Dendritic cell treated with granulocyte-macrophage colony-stimulating factor and Interleukin-4, amounts not matched to agents 40 ng/mL and 50 ng/mL, for 4 days (primary cell): ENCODE results near the gene IRS2.
"Not testable (repeated sequence)": the region's sequence is repeated elsewhere in the genome, so short reads cannot be mapped to it uniquely, and the experiment has no call there.

ENCODE experiments used
- H3K27ac Mint-ChIP-seq: one replicate; pipeline ENCODE4 v1.8.0; 2022; ENCODE audit warnings: mild to moderate bottlenecking, mixed read lengths
- H3K27me3 Mint-ChIP-seq: one replicate; pipeline ENCODE4 v1.8.0; 2022; ENCODE audit warnings: mild to moderate bottlenecking, mixed read lengths
- H3K36me3 Mint-ChIP-seq: one replicate; pipeline ENCODE4 v1.8.0; 2022; ENCODE audit warnings: low read depth, mixed read lengths
- H3K4me1 Mint-ChIP-seq: one replicate; pipeline ENCODE4 v1.8.0; 2022; ENCODE audit warnings: low read depth, mixed read lengths
- H3K4me3 Mint-ChIP-seq: one replicate; pipeline ENCODE4 v1.8.0; 2022; ENCODE audit warnings: mild to moderate bottlenecking, moderate library complexity, mixed read lengths
- H3K9me3 Mint-ChIP-seq: one replicate; pipeline ENCODE4 v1.8.0; 2022; ENCODE audit warnings: mixed read lengths
- intact Hi-C: fragments of 100-400 bp; cut with micrococcal nuclease; formaldehyde crosslinking; loops from one replicate; pipeline ENCODE4 v1.15.0; 2022

Gene IRS2, protein sequence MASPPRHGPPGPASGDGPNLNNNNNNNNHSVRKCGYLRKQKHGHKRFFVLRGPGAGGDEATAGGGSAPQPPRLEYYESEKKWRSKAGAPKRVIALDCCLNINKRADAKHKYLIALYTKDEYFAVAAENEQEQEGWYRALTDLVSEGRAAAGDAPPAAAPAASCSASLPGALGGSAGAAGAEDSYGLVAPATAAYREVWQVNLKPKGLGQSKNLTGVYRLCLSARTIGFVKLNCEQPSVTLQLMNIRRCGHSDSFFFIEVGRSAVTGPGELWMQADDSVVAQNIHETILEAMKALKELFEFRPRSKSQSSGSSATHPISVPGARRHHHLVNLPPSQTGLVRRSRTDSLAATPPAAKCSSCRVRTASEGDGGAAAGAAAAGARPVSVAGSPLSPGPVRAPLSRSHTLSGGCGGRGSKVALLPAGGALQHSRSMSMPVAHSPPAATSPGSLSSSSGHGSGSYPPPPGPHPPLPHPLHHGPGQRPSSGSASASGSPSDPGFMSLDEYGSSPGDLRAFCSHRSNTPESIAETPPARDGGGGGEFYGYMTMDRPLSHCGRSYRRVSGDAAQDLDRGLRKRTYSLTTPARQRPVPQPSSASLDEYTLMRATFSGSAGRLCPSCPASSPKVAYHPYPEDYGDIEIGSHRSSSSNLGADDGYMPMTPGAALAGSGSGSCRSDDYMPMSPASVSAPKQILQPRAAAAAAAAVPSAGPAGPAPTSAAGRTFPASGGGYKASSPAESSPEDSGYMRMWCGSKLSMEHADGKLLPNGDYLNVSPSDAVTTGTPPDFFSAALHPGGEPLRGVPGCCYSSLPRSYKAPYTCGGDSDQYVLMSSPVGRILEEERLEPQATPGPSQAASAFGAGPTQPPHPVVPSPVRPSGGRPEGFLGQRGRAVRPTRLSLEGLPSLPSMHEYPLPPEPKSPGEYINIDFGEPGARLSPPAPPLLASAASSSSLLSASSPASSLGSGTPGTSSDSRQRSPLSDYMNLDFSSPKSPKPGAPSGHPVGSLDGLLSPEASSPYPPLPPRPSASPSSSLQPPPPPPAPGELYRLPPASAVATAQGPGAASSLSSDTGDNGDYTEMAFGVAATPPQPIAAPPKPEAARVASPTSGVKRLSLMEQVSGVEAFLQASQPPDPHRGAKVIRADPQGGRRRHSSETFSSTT (N-terminal part only)

DNA sequence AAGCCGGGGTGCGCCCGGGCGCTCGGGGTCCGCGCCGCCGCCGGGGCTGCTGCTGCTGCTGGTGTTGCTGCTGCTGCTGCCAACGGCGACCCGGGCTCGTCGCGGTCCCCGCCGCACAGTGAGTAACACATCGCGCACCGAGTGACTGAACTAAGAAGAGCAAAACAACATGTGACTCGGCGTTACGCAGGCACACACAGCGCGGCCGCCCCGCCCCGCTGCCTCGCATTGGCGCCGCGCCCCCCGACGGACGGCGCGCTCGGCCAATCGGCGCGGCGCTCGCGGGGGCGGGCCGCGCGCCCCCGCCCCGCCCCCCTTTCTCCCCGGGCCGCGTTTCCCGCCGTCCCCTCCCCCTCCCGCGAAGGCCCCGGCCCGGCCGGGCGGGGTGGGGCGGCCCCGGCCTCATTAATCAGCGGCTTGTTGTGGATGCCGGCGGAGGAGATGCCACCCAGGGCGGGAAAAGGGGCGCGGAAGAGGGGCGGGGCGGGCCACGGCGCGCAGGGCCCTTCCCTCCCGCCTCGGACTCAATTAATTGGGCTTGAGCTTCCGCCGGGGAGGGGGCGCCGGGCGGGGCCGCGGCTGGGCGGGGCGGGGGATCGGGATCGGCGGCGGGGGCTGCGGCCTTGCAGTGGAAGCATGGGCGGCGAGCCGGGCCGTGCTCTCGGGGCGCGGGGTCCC is at the start of gene IRS2:
IRS2 (minus strand) TSS at position 127 of the 678 bp plus-strand sequence. CDS start 530 bp downstream, outside the sequence.
- Mint-ChIP-seq H3K4me3 (peak within 1 kb of the TSS; percentile 85), H3K4me1 (peaks cover 37% of the 10 kb centered on the region), H3K36me3 (peaks cover 34% of the 10 kb centered on the region), H3K27ac (peak within 1 kb of the TSS; percentile 64), H3K9me3 (peaks cover 8% of the 10 kb centered on the region), H3K27me3 (peaks cover 3% of the 10 kb centered on the region)
- intact Hi-C loops, result loop anchor here (2.0 to 10.0 kb wide), 4 partner anchors 82 to 1572 kb away; partner anchors contain the start of genes ABHD13 and LIG4

DNA sequence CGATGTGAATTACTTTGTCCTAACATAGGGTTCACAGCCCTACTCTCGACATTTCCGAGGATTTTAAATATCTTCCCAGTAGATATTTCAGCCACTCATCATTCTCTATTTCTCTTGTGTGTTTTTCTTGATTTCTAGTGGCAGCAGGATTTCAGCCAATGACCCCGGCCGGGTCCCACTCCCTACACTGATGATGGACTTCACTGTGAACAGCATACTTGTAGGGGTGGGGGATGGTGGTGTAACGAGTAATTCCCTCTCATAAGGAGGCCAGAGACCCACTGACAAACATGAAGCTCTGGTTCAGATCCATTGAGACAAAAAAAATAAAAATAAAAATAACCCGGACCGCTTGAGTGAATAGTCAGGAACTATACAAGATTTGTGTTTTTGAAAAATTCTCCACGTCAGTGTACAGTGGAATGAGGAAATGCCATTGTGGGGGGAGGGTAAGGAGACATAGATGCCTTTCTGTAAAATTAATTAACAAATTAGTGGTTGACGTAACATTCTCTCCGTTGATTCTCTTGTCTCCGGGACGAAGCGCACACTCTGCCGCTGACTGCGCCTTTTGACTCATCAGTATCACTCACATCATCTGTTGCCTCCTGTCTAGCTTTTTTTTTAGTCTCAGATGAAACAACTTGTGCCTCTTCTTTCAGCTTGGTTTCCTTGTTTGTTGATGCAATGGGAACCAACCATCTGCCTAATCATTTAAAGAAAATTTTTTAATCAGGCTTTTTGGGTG is 48.8 kb upstream of the IRS2 start:
- peaks cover 12% of the 10 kb centered on the region for H3K27me3 Mint-ChIP-seq
- no peaks in the 10 kb centered on the region for H3K36me3 Mint-ChIP-seq
- no peak overlapping the region for H3K27ac Mint-ChIP-seq
- no peaks in the 10 kb centered on the region for H3K9me3 Mint-ChIP-seq
- H3K4me1 Mint-ChIP-seq, result peaks cover 3% of the 10 kb centered on the region
- H3K4me3 Mint-ChIP-seq, result no peak overlapping the region
- intact Hi-C loops, result no loop called here

DNA sequence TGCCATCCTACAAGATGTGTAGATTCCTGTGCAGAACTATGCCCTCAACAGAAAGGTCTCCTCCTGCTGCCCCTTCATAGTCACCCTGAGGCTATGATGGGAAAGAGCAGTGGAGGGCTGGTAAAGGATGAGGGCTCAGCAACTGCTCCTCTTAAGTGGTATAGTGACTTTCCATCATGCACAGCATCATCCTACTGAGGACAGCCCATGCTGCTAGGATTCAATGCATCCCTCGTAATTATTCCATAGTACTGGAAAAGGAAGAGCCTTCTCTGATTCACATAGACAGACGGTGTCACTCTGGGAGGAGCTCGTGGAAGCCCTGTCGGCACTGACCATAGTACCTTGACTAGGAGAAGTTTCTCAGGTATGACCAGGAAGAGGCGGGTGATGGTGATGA is 47.6 kb upstream of the IRS2 start:
- no peaks in the 10 kb centered on the region for H3K36me3 Mint-ChIP-seq

DNA sequence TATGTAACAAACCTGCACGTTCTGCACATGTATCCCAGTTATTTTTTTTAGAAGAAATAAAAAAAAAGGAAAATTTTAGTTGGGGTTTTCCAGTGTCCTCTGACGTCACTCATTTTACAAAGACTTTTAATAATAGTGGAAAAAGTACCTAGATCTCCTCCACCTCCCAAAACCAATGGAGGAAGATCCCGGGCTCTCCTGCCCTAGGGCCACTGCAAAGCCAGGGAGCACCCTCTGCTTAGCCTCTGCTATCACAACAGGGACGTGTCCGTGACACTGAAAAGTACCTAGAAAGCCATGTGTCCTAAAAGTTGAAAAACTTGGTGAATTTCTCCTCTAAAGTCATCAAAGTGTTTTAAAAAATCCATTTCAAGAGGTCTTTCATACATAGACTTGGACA is 46.7 kb upstream of the IRS2 start:
- no peaks in the 10 kb centered on the region for H3K4me1 Mint-ChIP-seq
- H3K27ac Mint-ChIP-seq, result no peak overlapping the region
- no peak overlapping the region for H3K4me3 Mint-ChIP-seq
- intact Hi-C loops, result no loop called here
- H3K36me3 Mint-ChIP-seq, result no peaks in the 10 kb centered on the region
- peaks cover 2% of the 10 kb centered on the region for H3K27me3 Mint-ChIP-seq
- H3K9me3 Mint-ChIP-seq, result peaks cover 3% of the 10 kb centered on the region

More for the DNA sequence above, 47.6 kb upstream of the IRS2 start:
- intact Hi-C loops, result no loop called here
- Mint-ChIP-seq H3K9me3 (no peaks in the 10 kb centered on the region), H3K4me3 (no peak overlapping the region), H3K27ac (no peak overlapping the region), H3K27me3 (peaks cover 2% of the 10 kb centered on the region), H3K4me1 (no peaks in the 10 kb centered on the region)

DNA sequence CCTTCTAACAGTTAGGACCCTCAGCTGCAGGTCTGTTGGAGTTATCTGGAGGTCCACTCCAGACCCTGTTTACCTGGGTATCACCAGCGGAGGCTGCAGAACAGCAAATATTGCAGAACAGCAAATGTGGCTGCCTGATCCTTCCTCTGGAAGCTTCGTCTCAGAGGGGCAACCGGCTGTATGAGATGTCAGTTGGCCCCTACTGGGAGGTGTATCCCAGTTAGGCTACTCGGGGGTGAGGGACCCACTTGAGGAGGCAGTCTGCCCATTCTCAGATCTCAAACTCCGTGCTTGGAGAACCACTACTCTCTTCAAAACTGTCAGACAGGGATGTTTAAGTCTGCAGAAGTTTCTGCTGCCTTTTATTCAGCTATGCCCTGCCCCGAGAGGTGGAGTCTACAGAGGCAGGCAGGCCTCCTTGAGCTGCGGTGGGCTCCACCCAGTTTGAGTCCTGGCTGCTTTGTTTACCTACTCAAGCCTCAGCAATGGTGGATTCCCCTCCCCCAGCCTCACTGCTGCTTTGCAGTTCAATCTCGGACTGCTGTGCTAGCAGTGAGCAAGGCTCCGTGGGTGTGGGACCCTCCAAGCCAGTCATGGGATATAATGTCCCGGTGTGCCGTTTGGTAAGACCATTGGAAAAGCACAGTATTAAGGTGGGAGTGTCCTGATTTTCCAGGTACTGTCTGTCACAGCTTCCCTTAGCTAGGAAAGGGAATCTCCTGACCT is 42.4 kb upstream of the IRS2 start:
- H3K9me3 Mint-ChIP-seq, H3K27me3 Mint-ChIP-seq, H3K4me1 Mint-ChIP-seq, H3K27ac Mint-ChIP-seq, H3K4me3 Mint-ChIP-seq, H3K36me3 Mint-ChIP-seq, intact Hi-C loops: not testable (repeated sequence)

DNA sequence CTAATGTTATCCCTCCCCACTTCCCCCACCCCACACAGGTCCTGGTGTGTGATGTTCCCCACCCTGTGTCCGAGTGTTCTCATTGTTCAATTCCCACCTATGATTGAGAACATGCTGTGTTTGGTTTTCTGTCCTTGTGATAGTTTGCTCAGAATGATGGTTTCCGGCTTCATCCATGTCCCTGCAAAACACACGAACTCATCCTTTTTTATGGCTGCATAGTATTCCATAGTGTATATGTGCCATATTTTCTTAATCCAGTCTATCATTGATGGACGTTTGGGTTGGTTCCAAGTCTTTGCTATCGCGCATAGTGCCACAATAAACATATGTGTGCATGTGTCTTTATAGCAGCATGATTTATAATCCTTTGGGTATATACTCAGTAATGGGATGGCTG is 36.8 kb upstream of the IRS2 start:
- H3K27ac Mint-ChIP-seq, H3K4me3 Mint-ChIP-seq, intact Hi-C loops, H3K9me3 Mint-ChIP-seq, H3K4me1 Mint-ChIP-seq, H3K36me3 Mint-ChIP-seq: not testable (repeated sequence)
- H3K27me3 Mint-ChIP-seq, result peaks cover 11% of the 10 kb centered on the region

DNA sequence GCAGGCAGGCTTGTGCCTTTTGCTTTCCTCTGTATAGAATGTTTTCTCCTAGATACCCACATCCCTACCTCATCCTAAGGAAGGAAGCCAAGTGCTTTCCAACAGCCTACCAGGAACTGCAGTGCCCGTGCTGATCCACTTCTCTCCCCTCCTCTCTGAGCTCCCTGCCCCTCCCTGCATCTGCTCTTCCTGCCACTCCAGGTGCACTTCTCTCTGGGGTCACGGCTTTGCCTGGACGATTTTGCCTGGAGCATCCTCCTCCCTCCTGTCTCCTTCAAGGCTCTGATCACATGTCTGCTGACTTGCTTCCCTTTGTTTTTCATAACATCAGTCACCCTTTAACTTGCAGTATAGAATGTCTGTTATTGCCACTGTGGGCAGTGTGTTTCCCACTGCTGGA is 34.7 kb upstream of the IRS2 start:
- H3K4me3 Mint-ChIP-seq, result no peak overlapping the region
- intact Hi-C loops, result no loop called here
- no peaks in the 10 kb centered on the region for H3K36me3 Mint-ChIP-seq
- no peak overlapping the region for H3K27ac Mint-ChIP-seq
- H3K9me3 Mint-ChIP-seq, result no peaks in the 10 kb centered on the region
- H3K4me1 Mint-ChIP-seq, result no peaks in the 10 kb centered on the region
- peaks cover 13% of the 10 kb centered on the region for H3K27me3 Mint-ChIP-seq

DNA sequence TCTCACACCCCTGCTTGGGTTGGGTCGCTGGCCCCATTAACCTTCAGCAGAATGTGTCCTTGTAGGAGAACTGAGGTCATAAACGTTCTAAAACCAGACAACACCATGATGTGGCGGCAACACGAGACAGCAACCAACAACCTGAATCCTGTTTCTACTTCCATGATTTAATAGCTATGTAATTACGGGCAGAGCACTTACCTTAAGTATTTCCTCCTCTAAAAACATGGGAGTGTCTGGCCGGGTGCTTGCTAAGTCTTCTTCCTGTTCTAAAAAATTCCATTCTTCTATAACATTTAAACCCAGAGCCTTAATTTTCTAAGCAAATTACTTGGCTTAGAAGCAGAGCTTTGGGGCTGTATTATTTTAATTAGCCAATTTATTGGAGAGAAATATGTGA is 33.5 kb upstream of the IRS2 start:
- Mint-ChIP-seq H3K36me3 (no peaks in the 10 kb centered on the region), H3K4me3 (no peak overlapping the region), H3K9me3 (no peaks in the 10 kb centered on the region), H3K27ac (no peak overlapping the region), H3K4me1 (no peaks in the 10 kb centered on the region), H3K27me3 (peaks cover 15% of the 10 kb centered on the region)
- intact Hi-C loops, result no loop called here

DNA sequence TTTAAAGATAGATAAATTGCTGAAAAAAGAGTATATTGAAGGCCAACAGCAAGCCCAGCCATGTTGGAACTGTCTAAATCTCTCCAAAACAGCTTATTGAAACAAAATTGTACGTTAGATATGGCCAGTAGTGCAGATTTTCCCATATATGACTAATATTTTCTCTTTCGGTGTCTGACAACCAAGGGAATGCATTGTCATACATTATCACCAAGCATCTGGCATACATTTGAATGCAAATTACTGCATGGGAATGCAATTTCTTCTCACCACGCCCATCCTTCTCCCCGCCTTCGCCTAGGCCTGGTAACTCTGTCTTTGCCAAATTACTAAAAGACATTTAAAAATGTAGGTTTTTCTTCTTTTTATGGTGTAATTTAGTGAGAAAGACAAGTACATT is 32.5 kb upstream of the IRS2 start:
- H3K27me3 Mint-ChIP-seq, result peaks cover 15% of the 10 kb centered on the region
- no peak overlapping the region for H3K27ac Mint-ChIP-seq
- no peak overlapping the region for H3K4me3 Mint-ChIP-seq
- H3K9me3 Mint-ChIP-seq, result no peaks in the 10 kb centered on the region
- intact Hi-C loops, result no loop called here
- H3K36me3 Mint-ChIP-seq, result no peaks in the 10 kb centered on the region
- H3K4me1 Mint-ChIP-seq, result no peaks in the 10 kb centered on the region

DNA sequence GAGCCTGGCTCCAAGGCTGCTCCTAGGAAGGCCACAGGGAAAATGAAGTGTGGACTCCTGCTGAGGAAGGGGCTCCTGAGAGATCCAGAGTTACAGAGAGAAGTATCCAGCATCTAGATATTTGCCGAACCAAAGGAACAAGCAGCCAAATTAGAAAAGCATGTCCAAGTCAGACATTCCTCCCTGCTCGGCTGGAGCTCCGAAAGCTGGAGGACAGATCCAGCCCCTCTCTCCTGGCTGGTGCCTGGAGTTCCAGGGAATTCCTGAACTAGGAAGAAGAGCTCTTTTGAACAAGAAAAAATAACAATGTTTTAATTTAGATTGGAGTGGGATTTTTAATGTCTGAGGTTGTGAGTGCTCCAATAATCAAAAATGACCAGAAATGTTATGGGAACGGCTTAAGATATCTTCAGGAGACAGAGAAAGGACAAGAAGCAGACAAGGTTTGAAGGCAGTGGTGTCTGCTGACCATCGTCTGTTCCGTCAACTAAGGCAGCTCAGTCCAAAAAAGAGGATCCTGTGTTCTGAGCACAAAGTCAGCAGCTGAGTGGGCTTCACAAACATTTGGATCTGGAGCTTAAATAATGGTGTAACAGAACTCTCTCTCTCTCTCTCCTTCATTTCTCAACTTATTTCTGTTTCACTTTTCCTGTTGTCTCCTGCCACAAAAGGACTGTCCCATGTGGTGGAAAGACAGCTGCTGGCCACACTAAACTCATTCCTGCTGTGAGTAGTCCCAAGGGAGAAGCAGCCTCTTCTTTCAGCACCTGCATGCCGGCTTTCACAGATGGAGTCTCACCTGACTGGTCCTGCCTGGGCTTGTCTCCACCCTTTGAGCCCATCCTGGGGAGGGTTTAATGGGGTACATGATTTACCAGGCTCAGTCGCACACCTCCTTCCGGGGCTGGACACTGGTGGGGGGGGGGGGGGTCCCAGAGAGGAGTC is 31.5 kb upstream of the IRS2 start:
- Mint-ChIP-seq H3K4me3 (no peak overlapping the region), H3K9me3 (no peaks in the 10 kb centered on the region), H3K27me3 (peaks cover 19% of the 10 kb centered on the region), H3K27ac (no peak overlapping the region), H3K36me3 (no peaks in the 10 kb centered on the region), H3K4me1 (no peaks in the 10 kb centered on the region)
- intact Hi-C loops, result no loop called here

DNA sequence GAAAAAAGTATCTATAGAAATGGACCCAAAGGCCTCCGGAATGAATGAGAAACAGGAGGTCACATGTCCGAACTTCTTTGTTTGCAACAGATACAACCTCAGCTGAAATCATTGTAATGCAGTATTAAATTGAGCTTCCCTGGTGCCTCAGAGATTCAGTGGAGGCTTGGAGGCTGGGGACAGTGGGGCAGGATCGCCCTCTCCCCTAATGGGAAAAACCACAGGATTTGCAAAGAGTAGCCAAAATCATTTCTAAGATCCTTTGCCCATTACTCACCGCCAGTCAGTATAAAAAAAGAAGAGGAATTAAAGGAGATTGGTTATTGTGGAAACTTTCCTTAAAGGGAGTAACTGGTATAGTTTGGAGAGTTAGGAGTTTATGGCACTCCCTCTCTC is 30.4 kb upstream of the IRS2 start:
- peaks cover 19% of the 10 kb centered on the region for H3K27me3 Mint-ChIP-seq
- intact Hi-C loops, result no loop called here
- H3K9me3 Mint-ChIP-seq, result no peaks in the 10 kb centered on the region
- no peak overlapping the region for H3K4me3 Mint-ChIP-seq
- H3K36me3 Mint-ChIP-seq, result no peaks in the 10 kb centered on the region
- no peaks in the 10 kb centered on the region for H3K4me1 Mint-ChIP-seq
- no peak overlapping the region for H3K27ac Mint-ChIP-seq
